Glomerular visceral epithelial cell (primary cell): ENCODE data around the gene SLC29A3.

ENCODE experiments used
- DNase-seq: peaks from one replicate; pipeline ENCODE4 v3.0.0-alpha.2; 2016; ENCODE audit errors: extremely low spot score

SLC29A3 gene

DNA sequence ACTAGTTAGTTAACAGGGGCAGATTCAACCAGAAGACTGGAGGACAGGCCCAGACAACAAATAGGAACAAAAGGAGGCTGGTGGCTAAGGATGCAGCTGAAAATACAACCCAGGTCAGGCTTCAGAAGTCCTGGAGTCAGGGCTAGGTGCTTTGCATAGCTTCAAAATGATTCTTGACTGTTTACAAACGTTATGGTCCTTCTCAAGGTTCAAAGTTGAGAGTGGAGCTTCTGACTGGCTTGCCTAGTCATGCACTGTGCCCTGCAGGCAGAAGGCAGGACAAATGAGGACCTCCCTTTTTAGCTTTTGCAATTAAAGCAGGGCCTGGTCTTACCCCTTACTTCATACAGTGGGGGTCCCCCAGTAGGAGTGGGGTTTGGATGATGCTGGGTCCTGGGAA lies 73.2 kb downstream of the SLC29A3 start:
- no peak for DNase-seq

DNA sequence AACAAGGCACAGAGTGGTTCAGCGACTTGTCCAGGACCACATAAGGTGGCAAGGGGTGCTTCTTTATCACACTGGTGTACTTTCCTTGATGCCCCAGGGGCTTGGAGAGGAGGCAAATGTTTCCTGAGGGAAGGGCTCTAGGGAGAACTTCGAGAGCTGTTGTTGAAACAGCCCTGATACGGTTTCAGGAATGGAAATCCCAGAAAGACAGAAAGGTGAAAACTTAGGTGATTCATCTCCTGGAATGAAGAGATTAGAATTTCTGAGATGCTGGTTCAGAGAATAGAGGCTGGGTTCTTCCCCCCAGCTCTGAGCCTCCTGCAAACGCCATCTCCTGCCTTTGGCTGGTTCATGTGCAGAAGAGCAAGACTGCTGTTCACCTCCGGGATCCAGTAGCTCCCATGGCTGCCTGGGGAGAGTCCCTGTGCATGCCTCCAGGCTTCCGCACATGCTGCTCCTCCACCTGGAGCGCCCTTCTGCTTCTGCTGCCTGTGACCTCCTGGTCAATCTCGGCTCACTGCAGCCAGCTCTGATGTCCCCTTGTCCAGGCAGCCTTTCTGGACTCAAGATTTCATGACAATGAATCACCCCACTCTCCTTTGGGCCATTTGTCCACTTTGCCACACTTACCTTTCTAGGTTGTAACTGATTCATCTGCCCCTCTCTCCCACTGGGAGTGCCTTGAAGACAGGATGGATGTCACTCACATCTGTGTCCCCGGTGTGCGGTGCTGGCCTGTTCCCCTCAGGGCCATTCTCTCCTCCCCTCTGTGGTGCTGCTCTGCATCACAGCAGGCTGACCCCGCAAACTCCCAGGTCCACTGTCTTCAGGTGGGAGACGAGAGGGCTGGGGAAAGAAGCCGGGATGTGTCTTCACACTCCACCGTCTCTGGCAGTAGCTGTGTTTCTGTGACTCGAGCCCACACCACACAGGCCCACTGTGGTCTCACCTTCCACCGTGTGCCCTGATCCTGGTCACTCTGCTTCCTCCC lies 74.0 kb downstream of the SLC29A3 start:
- no peak for DNase-seq

DNA sequence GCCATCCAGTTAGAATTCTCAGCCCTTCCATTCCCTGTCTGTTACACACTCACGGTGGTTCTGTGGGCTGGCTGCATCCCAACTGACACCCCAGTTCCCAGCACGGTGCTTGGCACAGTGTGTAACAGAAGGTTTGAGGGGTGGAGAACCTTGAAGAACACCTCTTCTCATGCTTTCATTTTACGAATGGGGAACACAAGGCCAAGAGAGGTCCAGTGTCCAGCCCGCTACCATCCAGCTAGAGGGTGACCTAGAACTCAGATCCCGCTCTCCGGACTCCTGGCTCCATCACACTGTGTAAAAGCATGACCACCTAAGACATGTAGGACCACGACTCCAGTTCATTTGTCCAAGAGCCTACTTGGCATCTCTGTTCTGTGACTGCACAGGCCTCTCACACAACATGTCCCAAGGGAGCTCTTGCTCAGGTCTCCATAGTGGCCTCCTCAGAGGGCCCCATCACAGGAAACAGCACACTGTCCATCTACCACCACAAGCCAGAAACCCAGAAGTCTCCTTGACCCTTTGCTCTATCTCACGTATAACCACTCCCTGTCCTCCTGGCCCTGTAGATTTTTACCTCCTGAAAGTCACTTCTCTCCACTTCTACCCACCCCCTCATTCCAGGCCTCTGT lies 74.9 kb downstream of the SLC29A3 start:
- no peak for DNase-seq

DNA sequence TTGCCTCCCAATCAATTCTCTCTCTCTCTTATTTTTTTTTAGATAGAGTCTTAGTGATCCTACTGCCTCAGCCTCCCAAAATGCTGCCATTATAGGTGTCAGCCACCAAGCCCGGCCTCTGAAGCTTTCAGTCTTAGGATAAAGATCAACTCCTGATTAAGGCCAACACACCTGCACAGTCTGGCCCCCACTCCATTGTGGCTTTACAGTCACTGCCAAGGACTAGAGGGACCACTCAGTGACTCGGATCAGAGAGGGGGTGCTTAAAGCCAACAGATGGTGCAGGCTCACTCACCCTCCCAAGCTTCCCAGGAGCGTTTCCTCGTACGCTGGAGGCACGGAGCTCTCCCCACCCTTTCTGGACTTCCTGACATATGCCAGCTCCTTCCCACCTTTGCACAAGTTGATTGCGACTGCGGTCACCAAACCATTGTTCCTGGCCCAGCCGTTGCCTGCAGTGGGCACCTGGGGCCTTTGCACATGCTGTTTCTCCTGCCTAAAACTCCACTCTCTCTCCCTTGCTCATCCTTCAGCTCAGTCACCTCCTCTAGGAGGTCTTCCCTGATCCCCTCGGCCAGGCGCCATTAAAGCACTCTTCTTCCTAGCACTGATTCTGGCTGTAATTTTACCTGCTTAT lies 76.0 kb downstream of the SLC29A3 start:
- no peak for DNase-seq

DNA sequence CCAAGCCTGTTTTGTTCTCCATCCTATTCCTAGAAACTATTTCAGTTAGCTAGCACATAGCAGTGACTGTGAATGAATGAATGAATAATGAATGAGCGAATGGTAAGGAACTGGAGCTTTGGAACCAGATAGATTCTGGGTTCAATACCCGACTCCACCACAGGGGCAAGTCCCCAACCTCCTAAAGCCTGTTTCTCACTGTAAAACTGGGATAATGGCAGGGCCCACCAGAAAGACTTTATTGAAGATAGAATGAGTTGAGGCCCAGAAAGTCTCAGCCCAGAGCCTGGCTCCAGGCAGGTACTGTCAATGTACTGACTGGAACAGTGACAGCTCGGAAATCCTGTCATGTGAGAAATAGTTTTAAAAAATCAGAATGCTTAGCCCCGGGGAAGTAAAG lies 76.6 kb downstream of the SLC29A3 start:
- no peak for DNase-seq

DNA sequence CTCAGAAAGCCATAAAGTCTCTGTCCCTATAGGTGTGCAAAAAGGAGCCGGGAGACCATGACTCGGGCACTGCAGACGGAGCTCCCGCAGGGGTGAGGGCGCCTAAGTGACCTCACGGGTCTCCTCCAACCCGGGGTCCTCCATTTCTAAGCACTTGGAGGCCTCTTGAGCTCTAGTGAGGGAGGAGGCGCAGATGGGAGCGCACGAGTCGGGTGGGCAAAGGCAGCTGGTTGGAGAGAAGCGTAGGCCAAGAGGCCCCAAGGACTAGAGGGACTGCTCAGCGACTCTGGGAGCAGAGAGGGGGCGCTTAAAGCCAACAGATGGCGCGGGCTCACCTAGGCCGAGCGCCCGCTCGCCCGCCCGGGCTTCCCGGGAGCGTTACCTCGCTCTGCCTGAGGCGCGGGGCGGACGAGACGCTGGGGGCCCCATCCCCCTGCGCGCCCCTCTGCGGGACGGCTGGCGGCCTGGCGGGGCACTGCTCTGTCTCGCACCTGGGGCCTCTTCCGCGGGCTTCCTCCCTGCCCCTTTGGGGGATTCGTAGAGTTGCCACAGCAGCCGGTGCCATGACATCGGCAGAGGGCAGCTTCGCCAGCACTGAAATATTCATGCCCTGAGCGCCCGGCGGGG lies 77.1 kb downstream of the SLC29A3 start:
- DNase-seq, result no peak

DNA sequence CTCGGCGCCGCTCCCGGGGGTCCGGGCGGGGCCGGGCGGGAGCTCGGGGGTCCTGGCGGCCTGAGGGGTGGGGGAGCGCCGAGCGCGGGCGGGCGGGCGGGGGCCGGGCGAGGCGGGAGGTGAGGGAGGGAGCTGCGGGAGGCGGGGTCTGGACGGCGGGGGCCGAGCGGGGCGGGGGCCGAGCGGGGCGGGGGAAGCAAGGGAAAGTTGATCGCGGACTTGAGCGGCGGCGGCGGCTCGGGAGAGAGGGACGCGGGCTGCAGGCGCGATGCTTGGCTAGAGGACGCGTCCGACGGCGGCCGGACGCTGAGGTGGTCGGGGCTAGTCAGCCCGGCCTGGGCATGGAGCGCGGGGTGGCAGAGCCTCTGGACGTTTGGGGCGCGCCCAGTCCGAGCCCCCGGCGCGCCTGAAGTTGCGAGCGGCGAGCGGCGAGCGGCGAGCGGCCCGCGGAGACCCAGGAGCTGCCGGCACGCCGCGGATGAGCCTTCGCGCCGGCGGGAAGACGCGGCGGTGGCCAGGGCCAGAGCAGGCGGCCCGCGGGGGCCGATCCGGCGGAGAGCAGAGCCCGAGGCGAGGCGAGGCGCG lies 77.7 kb downstream of the SLC29A3 start, which contains the start of gene CDH23:
TSS of gene CDH23 (plus strand) at position 210 of the 585 bp plus-strand sequence. CDS start 42,912 bp downstream, outside the sequence.
- DNase-seq, result no peak

DNA sequence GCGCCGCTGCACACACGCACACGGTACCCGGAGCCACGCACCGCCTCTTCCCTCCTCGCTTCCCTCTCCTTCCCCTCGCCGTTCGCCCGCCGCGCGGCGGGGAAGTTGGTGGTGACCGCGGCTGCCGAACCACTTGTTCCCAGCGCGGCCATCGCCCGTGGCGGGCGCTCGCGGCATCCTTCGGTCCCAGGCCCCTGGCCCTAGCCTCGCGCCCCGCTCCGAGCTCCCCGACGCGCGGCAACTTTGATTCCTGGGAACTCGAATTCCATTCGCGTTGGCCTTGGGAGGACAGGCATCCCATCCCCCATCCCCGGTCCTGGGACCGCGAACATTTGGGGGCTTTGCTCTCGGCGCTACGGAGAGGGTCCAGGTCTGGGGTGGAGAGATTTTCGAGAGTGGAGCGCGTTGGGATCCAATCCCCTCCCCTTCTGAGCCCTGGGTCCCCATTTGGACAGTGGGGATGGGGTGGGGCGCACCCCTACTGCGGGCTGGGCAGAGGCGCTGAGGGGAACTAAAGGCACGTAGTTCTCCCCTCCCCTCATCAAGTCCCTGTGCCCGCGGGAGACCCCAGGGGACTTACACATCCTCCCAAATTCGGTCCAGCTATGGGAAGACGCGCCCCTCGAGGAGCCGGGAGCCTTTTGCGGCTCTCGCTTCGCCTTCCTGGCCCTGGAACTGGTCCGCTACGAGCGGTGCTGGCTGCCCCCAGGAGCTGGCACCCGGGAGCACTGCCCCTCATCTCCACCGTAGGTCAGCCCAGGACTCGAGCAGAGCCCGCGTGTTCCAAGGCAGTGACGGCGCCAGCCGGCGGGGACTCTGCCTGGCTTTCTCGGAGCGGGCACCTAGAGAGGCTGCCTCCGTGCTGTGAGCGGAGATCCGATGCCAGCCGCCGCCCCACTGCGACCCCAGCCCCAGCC lies 78.5 kb downstream of the SLC29A3 start:
- DNase-seq, result no peak

DNA sequence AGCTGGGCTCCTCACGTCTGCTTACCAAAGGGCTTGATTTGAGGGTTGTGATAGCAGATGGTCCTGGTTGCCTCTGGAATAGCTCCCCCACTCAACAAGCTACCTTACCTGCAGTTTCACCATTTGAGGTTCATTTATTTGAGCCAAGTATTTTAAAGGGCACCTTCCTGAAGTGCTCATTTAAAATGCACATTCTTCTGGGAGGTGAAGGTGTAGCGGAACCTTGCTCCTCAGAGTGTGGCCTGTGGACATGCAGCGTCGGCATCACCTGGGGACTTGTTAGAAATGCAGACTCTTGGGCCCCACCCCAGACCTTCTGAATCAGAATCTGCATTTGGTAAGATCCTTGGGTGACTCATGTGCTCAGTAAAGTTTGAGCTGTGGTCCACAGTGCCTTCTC lies 79.9 kb downstream of the SLC29A3 start:
- no peak for DNase-seq

DNA sequence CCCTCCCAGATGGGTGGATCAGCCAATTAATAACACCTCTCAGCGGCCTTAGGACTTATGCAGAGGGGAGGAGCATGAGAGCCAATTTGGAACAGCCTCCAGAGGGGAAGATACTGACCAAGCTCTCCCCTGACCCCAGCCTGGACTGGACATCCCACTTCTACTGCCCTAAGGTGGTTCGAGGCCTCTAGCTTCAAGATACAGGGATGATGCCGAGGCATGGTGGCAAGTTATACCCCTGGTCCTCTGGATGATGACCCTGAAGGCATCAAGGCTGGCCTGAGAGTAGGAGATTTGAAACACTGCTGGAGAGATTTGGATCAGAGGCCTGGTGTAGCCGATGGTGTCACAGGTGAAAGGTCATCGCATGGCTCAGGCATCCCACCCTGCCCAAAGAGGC lies 80.9 kb downstream of the SLC29A3 start:
- DNase-seq, result no peak

DNA sequence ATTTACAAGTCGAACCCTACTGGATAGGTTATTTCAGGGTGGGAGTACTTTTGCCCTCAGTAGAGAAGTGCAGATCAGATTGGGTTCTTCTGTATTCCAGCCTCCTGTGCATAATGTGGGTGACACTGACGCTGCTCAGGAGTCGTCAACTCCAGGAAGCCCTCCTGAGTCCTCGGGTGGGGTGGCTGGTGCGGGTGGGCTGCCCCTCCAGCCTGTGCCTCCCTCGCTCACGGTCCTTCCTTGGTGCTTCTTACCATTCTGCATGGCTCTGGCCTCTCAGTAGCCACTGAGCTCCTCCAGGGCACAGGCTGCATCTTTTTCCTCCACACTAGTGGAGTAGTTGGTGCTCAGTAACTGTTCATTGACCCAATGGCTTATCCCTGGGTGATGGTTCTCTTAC lies 82.0 kb downstream of the SLC29A3 start:
- DNase-seq, result no peak

DNA sequence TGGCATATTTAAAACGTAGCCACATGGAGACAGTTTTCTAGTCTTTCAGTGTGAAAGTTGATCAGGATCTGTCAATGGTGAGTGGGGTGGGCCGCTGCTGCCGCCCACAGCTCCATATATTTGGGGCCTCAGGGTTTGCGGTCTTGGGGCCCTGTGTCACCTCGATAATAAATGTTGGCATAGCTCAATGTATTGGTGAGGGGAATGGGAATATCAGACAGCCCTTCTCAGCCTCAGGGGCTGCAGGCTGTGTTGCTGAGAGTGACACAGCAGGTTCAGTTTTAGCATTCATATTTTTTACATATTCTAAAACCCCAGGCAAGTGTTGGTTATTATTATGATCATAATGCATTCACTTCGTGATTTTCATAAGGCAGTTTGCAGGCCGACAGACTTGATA lies 82.9 kb downstream of the SLC29A3 start:
- no peak for DNase-seq

DNA sequence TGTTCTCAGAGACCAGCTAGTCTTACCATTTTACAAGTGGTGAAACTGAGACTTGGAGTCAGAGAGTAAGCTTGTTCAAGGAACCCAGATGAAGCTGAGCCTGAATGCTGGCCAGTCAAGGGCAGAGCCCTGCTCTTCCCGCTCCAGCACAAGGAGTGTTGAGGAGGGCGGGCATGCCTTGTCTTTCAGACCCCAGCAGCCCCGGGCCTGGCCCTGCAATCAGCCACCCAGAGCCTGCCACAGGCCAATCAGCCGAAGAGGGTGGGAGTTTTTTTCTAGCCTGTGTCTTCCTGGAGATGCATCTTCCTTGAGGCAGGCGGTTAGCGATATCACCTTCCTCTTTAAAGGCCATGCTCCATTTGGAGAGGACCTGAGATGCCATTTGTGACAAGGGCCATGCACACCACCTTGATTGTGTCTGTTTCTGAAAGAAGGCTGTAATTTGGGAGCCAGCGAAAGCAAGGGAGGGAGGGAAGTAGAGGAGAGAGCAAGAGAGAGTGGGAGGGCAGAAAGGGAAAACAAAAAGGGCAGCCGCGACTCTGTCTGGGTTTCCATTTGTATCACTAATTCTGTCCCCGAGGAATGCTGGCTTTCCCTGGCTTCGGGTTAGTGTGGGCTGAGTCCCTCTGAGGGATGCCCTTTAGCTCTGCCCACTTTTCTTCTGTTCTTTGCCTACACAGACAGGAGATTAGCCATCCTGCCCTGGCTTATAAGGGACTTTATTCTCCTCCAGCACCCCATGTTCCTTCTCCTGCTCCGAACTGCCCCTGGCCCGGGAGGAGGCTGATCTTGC lies 85.6 kb downstream of the SLC29A3 start:
- no peak for DNase-seq

DNA sequence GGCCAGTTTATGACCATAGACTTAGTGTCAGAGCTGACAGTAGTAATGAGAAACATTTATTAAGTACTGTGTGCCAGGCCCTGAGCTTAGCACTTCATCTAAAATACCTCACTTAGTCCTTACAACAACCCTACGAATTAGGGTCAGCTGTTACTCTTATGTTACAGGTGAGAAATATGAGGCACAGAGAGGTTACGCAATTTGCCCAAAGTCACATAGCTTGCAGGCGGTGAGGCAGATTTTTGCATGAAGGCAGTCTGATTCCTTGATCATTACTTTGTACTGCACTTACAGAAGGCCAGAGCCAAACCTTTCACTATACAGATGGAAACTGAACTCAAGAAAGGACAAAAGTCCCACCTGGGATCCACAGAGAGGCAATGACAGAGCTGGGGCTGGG lies 87.8 kb downstream of the SLC29A3 start:
- no peak for DNase-seq

DNA sequence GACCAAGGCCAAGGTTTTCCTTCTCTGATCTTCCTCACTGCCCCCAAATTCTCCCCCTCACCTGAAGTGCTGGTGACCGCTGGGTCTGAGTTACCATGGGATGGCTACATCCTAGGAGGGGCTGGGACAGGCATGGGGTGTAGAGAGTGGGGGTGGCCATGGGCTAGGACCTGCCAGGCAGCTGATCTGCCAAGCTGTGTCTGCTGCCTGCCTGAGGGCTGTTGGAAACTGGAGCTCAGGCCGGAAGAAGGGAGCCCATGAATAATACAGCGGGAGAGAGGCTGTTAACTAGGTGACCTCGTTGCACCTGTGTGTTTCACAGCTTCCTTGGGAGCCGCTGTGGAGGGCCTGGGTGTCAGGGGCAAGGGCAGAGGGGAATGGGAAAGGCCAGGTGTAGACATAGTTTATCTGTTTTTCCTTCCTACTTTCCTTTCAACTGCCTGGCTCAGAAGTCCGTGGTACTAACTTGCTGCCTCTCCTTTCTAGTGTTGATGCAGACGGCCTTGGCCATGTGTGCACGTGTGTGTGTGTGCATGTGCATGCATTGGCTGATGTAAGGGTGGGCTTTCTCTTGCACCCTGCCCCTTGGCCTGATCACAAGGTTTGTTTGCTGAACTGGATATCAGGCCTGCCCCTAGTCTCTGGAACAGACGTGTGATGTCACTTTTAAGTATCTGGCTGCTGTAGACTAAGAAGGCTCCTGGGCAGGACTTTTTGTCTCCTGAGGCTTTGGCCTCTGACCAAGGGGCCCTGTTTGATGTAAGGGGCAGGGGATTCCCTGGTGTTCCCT lies 89.6 kb downstream of the SLC29A3 start:
- no peak for DNase-seq

DNA sequence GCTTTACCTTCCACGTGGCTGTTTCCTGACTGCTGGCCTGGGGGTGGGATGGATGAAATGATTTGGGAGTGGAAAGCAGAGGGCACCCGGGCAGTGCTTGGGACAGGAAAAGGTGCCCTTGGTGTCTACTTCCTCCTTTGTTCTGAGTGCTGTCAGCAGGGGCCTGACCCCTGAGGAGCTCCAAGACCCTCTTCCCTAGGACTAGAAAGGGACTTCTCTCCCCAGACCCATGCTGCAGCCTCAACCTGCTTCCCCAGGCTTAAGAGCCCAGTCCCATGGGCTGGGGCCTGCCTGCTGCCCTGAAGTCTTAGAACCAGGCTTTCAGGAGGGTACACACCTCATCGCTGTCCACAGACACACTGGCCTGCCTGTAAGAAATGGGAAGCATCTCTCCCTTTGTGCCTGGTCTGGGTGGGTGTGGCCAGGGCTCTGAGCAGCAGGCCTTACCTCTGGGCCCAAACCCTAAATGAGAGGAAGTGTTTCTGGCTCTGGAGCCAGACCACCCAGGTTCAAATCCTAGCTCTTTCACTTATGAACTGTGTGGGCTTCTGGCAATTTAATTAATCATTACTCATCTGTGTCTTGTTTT lies 90.6 kb downstream of the SLC29A3 start:
- no peak for DNase-seq
